Activated CD8-positive, alpha-beta memory T cell treated with anti-CD3 and anti-CD28 coated beads for 24 hours (primary cell): ENCODE results near the gene SLC2A3.
"Not testable (repeated sequence)": the region's sequence is repeated elsewhere in the genome, so short reads cannot be mapped to it uniquely, and the experiment has no call there.

Source experiments
- DNase-seq: peaks from one replicate; pipeline ENCODE4 v3.0.0-alpha.2; 2020

The SLC2A3 gene

GRCh38 chr12:7935590-7936581, at the start of gene SLC2A3:
TSS of gene SLC2A3 (minus strand) at chr12:7936187. CDS start at chr12:7936034, 153 bp downstream.
- DNase-seq: peak; percentile 84

- no peak for DNase-seq
These were observed 48.9 kb upstream of the SLC2A3 start for GRCh38 chr12:7984900-7985299.

- not testable (repeated sequence) for DNase-seq
These were observed 47.5 kb upstream of the SLC2A3 start for GRCh38 chr12:7983460-7983859.

GRCh38 chr12:7983019-7983418, 47.0 kb upstream of the SLC2A3 start:
- DNase-seq: not testable (repeated sequence)

- not testable (repeated sequence) for DNase-seq
These were observed 46.3 kb upstream of the SLC2A3 start for GRCh38 chr12:7982332-7982735.

- no peak for DNase-seq
These were observed 45.5 kb upstream of the SLC2A3 start for GRCh38 chr12:7981446-7981845.

- not testable (repeated sequence) for DNase-seq
These were observed 41.6 kb upstream of the SLC2A3 start for GRCh38 chr12:7977351-7978124.

- no peak for DNase-seq
These were observed 37.5 kb upstream of the SLC2A3 start for GRCh38 chr12:7973457-7973825.

GRCh38 chr12:7972734-7973456, 36.9 kb upstream of the SLC2A3 start:
- DNase-seq: no peak

GRCh38 chr12:7972269-7972668, 36.3 kb upstream of the SLC2A3 start:
- DNase-seq: not testable (repeated sequence)

GRCh38 chr12:7971765-7972164, 35.8 kb upstream of the SLC2A3 start:
- not testable (repeated sequence) for DNase-seq

- DNase-seq: peak; percentile 94
These were observed 34.7 kb upstream of the SLC2A3 start for GRCh38 chr12:7970475-7971252.

GRCh38 chr12:7966563-7966962, 30.6 kb upstream of the SLC2A3 start:
- no peak for DNase-seq

- not testable (repeated sequence) for DNase-seq
These were observed 28.7 kb upstream of the SLC2A3 start for GRCh38 chr12:7964669-7965068.

- DNase-seq: no peak
These were observed 25.6 kb upstream of the SLC2A3 start for GRCh38 chr12:7961395-7962178.

- peak; percentile 78 for DNase-seq
These were observed 23.7 kb upstream of the SLC2A3 start for GRCh38 chr12:7959701-7960121.

- DNase-seq: peak; percentile 59
These were observed 23.3 kb upstream of the SLC2A3 start for GRCh38 chr12:7959278-7959677.

GRCh38 chr12:7954877-7955276, 18.9 kb upstream of the SLC2A3 start:
- not testable (repeated sequence) for DNase-seq

- not testable (repeated sequence) for DNase-seq
These were observed 18.4 kb upstream of the SLC2A3 start for GRCh38 chr12:7954418-7954817.

GRCh38 chr12:7953912-7954311, 17.9 kb upstream of the SLC2A3 start:
- not testable (repeated sequence) for DNase-seq

- DNase-seq: no peak
These were observed 15.7 kb upstream of the SLC2A3 start for GRCh38 chr12:7951671-7952070.
